GM18907 (cell line): ENCODE measurements around the gene AP5B1.

Experiments
- ATAC-seq: cut with Tn5 transposase; IDR thresholded peaks from one replicate; pipeline ENCODE4 v1.9.1; 2021; ENCODE audit warnings: mild to moderate bottlenecking, moderate library complexity; ENCODE audit not compliant: unreplicated experiment

The AP5B1 gene

GRCh38 chr11:65786786-65787636, 6.2 kb upstream of the AP5B1 start, which contains the start of gene OVOL1:
Gene OVOL1, plus strand, starts transcription at chr11:65787063. Its CDS starts 311 bp downstream, at chr11:65787374.
- ATAC-seq = no peak

- no peak for ATAC-seq
Measured at GRCh38 chr11:65786008-65786785, 5.4 kb upstream of the AP5B1 start.

DNA sequence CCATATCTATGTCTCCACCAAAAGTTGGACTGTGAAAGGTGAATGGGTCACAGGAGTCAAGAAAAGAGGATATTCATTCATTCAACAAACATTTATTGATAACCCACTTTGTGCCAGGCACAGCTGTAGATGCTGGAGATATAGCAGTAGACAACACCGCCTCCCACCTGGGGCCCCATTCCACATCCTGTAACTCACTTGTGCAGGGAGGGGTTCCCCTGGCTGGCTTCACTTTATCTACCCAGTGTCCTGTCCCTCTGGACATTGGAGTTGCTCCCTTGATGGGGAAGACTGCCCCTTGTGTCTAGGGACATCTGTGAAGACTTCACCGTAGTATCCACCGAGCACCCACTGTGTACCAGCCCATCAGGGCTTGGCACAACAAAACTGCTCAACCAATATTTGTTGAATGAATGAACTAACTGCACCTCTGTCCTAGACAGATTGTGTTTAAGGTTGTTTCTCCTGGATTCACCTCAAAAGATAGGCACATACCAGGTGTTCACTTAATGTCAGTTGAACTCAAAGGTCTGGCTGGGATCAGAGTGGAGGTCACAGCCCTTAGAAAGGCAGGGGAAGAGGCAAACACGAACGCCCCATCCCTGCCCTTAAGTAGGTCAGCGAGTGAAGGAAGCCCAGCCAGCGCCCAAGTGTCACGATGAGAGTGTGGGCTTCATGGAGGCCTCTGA, 4.7 kb upstream of the AP5B1 start:
- ATAC-seq = no peak

DNA sequence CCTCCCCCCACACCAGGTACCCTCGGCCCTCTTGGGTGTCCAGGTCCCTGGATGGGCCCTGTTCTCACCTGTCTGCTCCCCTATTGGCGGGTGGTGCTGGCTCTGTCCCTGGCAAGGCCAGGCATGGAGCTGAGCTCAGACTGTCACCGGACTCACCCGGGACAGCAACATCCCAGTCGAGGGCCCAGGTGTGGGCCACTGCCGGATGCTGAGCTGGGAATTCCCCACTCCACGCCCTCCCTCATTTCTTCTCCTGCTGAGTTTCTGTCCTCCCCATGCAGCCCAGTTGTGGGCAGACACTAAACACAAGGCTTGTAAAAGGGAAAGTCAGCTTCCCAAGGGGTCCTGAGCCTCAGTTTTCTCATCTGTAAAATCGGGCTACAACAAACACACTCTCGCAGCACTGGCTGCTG, 2.0 kb upstream of the AP5B1 start:
- no peak for ATAC-seq

DNA sequence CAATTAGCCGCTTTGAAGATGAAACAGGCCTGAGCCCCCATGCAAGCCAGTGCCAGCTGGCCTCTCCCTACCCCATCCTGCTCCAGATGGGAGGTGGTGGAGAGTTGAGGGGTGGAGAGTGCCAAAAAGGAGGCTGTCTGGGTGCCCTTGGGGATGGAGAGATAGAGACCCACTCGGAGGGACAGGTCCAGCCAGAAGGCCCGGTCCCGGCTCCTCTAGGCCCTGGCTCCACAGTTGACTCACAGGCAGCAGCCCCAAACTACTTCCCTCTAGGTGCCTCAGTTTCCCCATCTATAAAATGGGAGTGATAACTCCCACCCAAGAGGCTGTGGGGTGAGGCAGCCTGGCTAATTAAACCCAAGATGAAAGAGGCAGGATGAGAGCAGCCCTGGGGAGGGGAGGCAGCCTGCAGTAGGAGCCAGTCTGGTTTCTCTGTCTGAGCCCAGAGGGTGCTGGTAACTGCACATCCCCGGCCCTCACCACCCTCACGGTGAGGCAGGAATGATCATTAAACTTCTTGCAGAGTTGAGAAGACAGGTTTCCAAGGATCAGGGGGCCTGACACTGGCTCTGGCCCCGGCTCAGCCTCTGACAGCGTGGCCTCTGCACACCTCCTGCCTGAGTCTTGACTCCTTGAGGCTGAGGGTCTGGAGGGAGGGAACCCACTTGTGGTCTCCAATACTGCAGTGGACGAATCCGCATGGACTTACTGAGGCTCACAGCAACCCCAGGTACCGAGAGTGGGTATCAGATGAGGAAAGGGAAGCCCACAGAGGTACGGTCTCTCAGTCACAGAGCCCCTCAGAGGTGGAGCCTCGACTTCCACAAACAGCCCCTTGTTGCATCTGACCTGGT, 1.4 kb upstream of the AP5B1 start:
- no peak for ATAC-seq

- peak; percentile 23 for ATAC-seq
Measured at GRCh38 chr11:65781152-65781961, 581 bp upstream of the AP5B1 start.

GRCh38 chr11:65779919-65780769, 632 bp downstream of the AP5B1 start:
- peak; percentile 50 for ATAC-seq

DNA sequence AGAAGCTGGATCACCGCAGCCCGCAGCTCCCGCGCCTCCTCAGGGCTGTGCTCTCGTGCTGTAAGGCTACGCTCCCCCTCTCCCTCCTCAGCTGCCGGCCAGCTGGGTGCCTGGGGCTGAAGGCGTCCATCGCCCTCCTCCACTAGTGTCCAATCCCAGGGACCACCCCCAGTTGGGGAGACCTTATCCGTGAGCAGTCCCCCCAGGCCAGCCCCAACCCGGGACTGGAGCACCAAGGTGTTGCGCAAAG, 1.2 kb downstream of the AP5B1 start:
- no peak for ATAC-seq

- ATAC-seq = no peak
Measured at GRCh38 chr11:65778901-65779668, 1.7 kb downstream of the AP5B1 start.

- no peak for ATAC-seq
Measured at GRCh38 chr11:65778431-65778900, 2.3 kb downstream of the AP5B1 start.

GRCh38 chr11:65777821-65778361, 2.9 kb downstream of the AP5B1 start:
- no peak for ATAC-seq

- ATAC-seq = no peak
Measured at GRCh38 chr11:65777241-65777640, 3.5 kb downstream of the AP5B1 start.

- no peak for ATAC-seq
Measured at GRCh38 chr11:65776710-65777141, 4.0 kb downstream of the AP5B1 start.

DNA sequence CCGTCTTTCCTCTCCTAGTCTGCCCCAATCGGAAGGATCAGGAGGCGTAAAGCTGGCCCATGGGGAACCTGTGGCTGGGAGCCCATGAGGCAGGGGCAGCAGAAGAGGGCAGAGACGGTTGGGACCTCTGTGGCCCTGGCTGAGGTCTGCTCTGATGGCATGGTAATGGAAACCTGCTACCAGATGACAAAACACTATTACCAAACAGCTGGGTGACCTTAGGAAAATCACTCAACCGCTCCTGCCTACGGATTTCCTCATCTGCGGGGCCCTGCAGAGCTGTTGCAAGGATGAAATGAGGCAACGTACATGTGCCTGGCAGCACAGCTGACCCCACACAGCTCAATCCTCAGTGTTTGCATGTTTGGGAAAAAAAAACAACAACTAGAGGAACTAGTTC, 4.6 kb downstream of the AP5B1 start:
- no peak for ATAC-seq

DNA sequence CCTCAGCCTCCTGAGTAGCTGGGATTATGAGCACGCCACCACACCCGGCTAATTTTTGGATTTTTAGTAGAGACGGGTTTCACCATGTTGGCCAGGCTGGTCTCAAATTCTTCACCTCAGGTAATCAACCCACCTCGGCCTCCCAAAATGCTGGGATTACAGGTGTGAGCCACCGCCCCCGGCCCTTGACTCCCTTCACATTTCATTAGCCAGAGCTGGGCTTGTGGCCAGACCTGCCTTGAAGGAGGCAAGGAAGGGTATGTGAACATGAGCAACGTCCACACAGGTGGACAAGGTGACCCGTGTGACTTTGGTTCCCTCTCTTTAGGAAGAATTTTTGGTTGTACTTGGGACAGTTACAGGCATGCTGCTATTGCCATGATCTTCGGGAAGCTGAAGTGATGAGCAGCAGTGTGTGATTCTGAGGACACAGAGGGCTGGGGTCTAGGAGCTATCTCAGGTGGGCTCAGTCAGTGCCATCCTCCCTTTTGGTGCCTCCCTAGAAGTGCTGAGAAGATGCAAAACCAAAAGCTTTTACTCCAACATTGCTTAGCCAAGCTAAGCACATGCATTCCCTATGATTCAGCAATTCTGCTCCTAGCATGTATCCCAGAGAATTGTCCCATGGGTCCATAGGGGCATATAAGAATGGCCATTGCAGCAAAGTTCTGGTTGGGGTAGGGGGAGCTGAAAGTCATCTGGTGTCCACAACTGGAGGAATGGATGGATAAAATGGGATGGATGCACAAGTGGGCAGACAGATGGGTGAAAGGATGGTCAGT, 6.1 kb downstream of the AP5B1 start:
- no peak for ATAC-seq

- ATAC-seq = no peak
Measured at GRCh38 chr11:65773784-65774411, 6.9 kb downstream of the AP5B1 start.
